ENCODE results near the gene CLEC20A.

Gene CLEC20A

GRCh38 chr1:178498896-178499675 lies 2.3 kb upstream of the CLEC20A start:
- no peak for DNase-seq

DNA sequence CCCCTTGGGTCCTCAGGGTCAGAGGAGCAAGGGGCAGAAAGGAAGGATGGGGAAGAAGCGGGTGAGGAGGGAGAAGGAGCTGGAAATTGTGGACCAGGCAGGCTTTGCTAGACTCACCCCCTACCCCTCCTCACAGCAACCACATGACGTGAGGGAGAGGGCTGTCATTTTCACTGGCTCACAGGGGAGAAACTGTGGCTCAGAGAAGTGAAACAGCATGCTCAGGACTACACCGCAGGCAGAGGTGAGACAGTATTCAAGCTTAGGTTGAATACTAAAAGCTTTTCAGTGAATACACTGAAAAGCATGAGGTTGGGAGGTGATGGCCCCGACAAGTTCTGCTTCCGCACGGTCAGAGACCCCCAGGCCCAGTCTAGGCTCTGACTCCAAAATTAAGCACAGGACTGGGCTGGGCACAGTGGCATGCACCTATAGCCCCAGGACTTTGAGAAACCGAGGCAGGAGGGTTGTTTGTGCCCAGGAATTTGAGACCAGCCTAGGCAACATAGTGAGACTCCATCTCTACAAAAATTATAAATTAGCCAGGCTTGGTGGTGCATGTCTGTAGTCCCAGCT lies 1.2 kb upstream of the CLEC20A start:
- no peak for DNase-seq

DNA sequence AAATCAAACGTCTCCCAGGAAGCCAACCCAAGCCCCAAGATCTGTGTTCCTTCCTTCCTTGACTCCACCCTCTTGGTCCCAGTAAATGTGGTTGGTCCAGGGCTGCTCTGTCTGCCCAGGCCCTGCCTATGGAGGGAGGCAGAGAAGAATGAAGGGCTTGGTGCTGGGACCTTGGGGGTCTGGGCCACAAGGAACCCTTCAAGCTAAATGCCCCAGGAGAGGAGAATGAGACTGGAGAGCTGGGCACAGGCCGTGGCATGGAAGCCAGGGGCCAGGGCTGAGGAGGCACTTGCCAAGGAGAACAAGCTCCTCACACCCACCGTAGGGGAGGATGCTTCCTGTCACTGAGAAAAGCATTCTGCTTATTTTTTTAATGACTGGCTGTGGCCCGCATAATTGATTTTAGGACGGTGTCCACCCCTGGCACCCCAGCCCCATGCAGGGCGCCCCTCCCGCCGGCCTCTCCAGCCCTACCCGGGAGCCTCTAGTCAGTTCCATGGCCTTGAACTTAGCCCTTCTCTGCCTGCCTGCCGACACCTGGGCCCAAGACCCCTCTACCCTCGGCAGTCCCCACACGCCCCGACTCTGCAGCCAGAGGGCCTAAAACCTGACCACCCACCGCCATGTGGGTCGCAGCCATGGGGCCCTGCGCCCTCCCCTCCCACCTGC lies 889 bp downstream of the CLEC20A start:
- no peak for DNase-seq

DNA sequence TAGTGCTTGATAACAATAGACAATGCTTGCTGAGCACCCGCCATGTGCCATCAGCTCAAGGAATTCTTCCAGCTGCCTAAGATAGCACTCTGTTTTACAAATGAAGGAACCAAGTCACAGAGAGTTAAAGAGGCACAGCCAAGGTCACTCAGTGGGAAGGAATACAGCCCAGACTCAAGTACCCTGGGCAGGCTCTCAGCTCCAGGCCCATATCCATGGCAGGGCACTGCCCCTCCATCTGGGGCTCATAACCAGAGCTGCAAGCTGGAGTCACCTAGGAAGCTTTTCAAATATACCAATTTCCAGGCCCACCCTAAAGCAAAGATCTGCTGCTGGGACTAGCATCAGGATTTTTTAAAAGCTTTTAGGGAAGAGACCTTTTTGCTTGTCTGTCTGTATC lies 1.6 kb downstream of the CLEC20A start:
- no peak for DNase-seq

GRCh38 chr1:178494569-178494971 lies 2.2 kb downstream of the CLEC20A start:
- DNase-seq = no peak

DNA sequence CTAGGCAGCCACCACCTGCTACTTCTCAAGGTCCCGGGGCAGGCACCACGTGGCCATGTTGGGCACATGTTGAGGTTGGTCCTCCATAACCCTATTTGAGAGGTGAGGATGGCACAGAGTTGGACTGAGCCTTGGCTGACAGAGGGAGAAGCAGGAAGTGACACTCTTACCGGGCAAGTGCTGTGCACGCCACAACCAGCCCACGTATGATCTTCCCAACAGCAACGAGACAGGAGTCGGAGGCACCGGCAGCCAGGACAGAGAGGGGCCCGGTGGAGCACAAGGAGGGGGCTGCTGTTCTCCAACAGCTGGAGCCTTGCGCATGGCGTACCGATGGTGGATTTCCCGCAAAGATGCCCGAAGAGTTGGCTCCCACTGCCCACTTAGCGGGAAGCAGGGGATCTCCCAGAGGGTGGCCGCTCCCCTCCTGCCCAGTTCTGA lies 3.4 kb downstream of the CLEC20A start:
- DNase-seq = no peak

DNA sequence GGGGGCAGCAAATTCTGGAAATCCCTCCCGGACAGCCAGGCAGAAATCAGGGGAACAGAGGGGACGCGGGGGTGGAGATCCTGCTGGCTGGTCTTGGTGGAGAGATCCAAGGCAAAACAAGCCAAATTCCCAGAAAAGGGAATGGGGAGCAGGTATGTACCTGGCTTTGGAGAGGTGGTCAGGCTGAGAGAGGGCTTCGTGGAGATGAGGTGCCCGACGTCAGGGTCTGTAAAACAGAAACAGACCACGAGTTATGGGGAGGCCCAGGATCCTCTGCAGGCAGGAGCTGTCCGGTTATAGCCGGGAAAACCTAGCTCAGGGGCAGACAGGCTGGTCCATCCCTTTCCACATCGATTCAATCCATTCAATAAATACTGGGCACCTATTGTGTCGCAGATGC lies 4.4 kb downstream of the CLEC20A start:
- DNase-seq = no peak

GRCh38 chr1:178491721-178492120 lies 5.0 kb downstream of the CLEC20A start:
- DNase-seq = no peak

DNA sequence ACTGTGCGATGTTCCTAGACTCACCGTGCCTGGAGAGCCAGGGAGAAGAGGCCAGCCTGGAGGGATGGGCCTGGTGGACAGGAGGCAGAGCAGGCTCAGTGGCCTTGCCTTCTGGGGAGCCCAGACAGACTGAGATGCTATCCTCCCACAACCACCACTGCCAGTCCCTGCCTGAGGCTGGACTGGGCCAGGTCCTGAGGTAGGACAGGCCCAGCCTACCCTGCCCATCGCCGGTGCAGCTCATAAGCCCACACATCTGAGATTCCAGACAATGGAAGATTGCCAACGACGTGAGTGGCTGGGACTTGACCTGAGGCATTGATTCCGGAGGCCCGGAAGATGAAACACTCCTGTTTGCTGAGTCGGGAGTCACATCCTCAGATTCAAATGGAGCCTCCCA lies 5.8 kb downstream of the CLEC20A start:
- DNase-seq = no peak

DNA sequence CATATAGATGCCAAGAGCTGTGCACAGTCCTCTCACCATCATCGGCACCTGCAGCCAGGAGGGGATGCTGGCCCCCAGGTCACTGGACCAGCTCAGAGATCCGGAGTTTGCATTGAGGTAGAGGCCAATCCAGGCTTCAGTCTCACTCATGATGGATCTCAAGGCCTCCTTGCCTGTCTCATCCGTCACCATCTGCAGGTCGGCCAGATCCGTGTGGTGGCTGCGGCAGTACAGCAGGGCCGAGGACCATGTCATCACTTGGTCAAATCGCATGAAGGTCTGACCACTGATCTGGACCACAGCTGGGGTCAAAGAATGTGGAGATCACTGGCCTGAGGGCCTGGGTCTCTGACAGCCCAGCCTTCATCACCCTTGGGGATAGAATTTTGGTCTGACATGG lies 6.6 kb downstream of the CLEC20A start:
- no peak for DNase-seq

GRCh38 chr1:178489399-178489798 lies 7.4 kb downstream of the CLEC20A start:
- DNase-seq = no peak

DNA sequence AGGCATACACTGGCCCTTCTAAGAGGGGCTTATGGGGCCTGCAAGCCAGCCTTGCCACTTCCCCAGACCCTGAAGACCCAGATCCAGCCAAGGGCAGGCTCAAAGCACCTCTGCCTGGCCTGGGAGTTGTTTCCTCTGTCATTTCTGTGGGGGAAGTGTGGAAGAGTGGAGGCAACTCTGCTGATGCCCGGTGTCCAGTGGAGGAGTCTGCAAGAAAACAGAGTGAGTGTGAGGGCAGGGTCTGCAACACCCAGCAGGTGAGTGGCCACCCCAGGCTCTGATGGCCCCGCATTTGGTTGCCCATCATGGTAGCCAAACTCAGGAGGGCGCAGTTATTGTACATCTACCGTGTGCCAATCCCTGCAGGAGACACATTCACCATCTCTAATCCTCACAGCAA lies 8.4 kb downstream of the CLEC20A start:
- DNase-seq = no peak

GRCh38 chr1:178487070-178487615 lies 9.6 kb downstream of the CLEC20A start:
- DNase-seq = no peak

DNA sequence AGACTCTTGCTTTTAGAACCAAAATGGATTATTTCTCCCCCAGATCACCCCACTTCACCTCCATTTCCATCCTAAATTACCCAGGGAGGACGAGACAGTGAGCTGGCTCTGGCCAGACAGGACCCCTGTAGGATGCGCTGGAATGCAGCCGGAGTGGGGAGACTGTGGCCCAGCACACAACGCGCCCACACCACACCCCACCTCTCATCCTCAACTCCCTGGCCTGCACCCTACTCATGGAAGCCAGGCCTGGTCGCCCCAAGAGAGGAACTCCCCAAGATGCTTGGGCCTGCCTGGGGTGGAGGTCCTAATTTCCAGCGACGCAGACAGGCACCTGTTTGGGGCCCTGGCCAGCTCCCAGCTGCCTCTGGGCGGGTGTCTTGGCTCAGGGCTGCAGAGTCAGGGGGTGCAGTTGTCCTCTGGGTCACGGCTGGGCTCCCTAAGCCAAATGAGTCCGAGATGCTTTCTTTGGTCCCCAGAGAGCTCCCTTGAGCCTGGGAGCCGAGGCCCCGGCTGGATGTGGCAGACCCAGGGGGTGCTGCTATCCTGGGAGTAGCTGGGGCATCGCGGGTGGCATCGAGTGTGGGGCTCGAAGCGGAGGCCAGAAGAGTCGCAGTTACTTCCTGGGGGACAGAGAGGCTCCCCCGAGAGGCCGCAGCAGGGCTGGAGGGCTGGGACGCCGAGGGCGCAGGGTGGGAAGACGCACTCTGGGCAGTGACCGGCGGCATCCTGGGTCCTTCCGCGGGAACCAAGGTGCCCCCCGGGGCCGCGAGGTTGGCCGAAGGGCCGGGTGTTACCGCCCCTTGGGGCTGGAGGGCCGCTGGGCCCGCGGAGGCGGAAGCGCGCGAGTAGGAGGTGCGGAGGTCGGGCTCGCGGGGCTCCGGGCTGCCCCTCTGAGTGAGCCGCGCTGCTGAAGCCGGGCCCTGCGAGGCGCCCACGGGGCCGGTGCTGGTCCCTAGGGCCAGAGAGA lies 10.4 kb downstream of the CLEC20A start:
- no peak for DNase-seq

DNA sequence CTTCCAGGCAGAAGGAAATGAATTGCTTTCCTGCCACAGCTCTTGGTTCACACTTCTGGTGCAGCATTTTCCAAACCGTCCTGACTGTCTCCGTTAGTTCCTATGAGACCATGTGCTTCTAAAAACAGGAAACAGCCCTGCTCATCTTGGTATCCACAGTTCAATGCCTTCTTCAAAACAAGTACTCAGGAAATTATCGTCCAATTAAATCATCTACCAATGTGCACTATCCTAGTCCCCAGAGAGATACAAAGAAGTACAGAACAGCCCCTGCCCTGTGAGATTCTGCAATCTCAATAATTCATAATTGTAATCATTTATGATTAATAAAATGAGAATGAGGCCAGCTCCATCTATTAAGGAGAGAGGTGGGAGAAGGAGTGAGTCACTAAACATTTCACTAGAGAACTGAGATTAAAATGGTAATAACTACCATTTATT lies 11.2 kb downstream of the CLEC20A start:
- DNase-seq = no peak

DNA sequence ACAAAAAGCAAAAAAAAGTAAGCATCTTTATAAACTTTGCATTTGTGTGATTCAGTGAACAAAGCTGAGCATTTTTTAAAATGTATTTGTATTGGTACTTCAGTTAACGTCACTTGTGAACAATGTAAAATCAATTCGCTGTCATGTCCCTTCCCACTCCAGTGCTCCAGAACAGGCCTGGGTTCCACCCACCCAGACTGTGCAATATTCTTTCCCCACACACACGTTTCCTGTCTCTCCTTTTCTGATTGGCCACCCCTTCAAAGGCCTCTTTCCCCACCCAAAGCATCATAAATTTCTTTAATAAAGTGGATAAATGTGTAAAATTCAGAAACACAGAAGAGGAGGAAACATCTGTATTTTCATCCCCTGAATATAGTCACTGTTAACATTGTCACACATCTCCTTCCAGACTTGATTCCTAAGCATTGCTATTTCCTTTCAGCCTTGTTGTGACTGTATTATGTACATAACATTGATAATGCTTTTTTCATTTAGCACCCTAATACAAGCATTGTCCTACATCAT lies 12.0 kb downstream of the CLEC20A start:
- no peak for DNase-seq

DNA sequence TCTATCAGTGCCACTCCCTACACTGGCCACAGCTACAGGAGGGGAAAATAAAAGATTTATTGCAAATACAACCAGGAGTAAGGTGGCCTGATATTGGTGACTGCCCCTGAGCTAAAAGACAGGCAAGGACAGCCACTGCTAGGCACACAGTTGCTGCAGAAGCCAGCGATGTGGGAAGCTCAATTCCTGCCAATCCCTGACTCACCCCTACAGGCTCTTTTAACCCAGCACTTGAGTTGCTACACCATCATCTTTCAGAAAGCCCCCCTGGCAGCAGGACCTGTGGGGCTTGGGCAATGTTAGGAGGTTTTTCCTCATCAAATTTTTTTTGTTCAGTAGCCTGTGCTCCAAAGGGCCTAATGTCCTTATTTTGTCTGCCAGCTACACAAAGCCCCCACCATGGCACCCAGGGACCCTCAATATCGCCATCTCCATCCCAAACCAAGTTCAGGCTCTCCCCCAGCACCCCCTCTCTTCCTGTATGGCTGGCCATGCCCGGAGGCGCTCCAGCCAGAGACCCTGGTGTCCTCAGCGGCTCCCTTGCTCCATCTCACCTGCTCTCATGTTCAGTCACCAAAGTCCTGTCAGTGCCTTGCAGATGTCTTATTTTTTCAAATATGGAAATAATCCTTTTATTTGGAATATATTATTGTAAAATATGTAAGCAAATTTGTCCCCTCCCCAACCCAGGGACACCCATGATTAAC lies 13.4 kb downstream of the CLEC20A start:
- DNase-seq = no peak

- DNase-seq = no peak
These were observed 18.9 kb downstream of the CLEC20A start for GRCh38 chr1:178477841-178478240.

- no peak for DNase-seq
These were observed 19.4 kb downstream of the CLEC20A start for GRCh38 chr1:178477373-178477772.

DNA sequence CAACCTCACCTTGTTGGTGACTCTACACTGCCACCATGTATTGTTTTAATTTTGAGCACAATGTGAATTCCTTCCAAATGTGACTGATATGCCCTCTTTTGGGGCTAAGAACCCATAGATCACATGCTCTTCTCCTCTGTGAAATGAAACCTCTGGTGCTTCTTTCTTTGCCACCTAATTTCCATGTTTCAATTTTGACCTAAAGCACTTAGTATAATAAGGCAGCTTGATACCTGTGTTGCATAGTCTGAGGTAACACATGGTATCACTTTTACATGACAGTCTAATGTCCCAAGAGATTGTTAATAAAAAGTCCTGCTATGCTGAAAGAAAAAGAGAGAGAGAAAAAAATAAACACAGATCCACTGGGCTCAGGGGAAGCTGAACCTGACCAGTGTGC lies 24.2 kb downstream of the CLEC20A start:
- DNase-seq = no peak

GRCh38 chr1:178470411-178470960 lies 26.3 kb downstream of the CLEC20A start:
- no peak for DNase-seq
